Lung (tissue), 12 donors: ENCODE results near the gene MYO3A. TPM values are rescaled to one million over a fixed set of nuclear protein-coding genes. Genes with fewer than 3 reads are reported as not detected.

Experiments
- ATAC-seq: fragments of 200-7000 bp; cut with Tn5 transposase; one replicate; pipeline ENCODE4 v1.9.1; 2020; ENCODE audit warnings: moderate number of reproducible peaks; ENCODE audit not compliant: insufficient read depth, low FRiP score
- DNase-seq, 3 donors: peaks; one replicate each; pipeline ENCODE4 v3.0.0-alpha.2; 2013 to 2017
- H3K27ac ChIP-seq, 2 donors: one replicate each; pipeline ENCODE4 v1.5.1; 2013; ENCODE audit warnings: mild to moderate bottlenecking in 2 of 2, moderate library complexity in 2 of 2, control low read depth in 1 of 2, inconsistent platforms in 1 of 2, low read depth in 1 of 2, low read length in 1 of 2
- H3K27me3 ChIP-seq, 3 donors: one replicate each; pipeline ENCODE4 v1.5.1; 2013; ENCODE audit warnings: low read length in 2 of 3; ENCODE audit not compliant: control insufficient read depth in 3 of 3, insufficient read depth in 3 of 3
- H3K36me3 ChIP-seq, 4 donors: one replicate each; pipeline ENCODE4 v1.5.1; 2013; ENCODE audit warnings: low read length in 4 of 4, mild to moderate bottlenecking in 1 of 4, moderate library complexity in 1 of 4; ENCODE audit not compliant: control insufficient read depth in 4 of 4, insufficient read depth in 4 of 4
- H3K4me1 ChIP-seq, 5 donors: one replicate each; pipeline ENCODE4 v1.5.1; 2013; ENCODE audit warnings: low read length in 5 of 5, mild to moderate bottlenecking in 2 of 5, moderate library complexity in 1 of 5; ENCODE audit not compliant: control insufficient read depth in 5 of 5, insufficient read depth in 5 of 5
- H3K4me3 ChIP-seq: one replicate; pipeline ENCODE4 v1.5.1; 2013; ENCODE audit warnings: mild to moderate bottlenecking, control low read depth, moderate library complexity
- H3K9ac ChIP-seq, 2 donors: one replicate each; pipeline ENCODE4 v1.5.1; 2013; ENCODE audit warnings: low read length in 2 of 2, control low read depth in 1 of 2; ENCODE audit not compliant: insufficient read depth in 1 of 2
- H3K9me3 ChIP-seq, 4 donors: one replicate each; pipeline ENCODE4 v1.5.1; 2013; ENCODE audit warnings: low read length in 3 of 4, mild to moderate bottlenecking in 1 of 4, moderate library complexity in 1 of 4; ENCODE audit not compliant: control insufficient read depth in 4 of 4, insufficient read depth in 3 of 4
- CTCF ChIP-seq: IDR thresholded peaks from 2 replicates; pipeline ENCODE4 v1.5.1; 2012; ENCODE audit warnings: mild to moderate bottlenecking; ENCODE audit errors: control extremely low read depth, extremely low read depth
- WGBS, 2 donors: extraction: QIAGEN DNeasy Blood & Tissue Kit; methylation state at CpG; one replicate each; pipeline ENCODE4 v1.1.7; 2013; 5-methylcytosine and 5-hydroxymethylcytosine counted together
- polyA plus RNA-seq, 2 donors: library from polyadenylated mRNA; stranded (reverse); fragments of 200-250 nt; gene quantifications; one replicate each; pipeline ENCODE4 v1.2.1, GENCODE V29; 2013
- total RNA-seq, 2 donors: library from RNA; depleted of rRNA in 1 of 2; stranded (reverse); fragments of >200 nt in 1 of 2; gene quantifications; one replicate each; pipeline ENCODE4 v1.2.1, GENCODE V29; 2014 to 2021
- donor health status: control.
- donor health status: control.
- donor health status: Bipolar disorder and iron deficiency.
- donor health status: healthy.
- donor health status: DM: yes; HTN: yes; CAD: no.

MYO3A gene
- total and polyA plus RNA-seq, 4 donors = 0.08 to 5.7 (median 0.34) TPM

- no peak overlapping the region for H3K4me3 ChIP-seq
- H3K4me1 ChIP-seq = peaks cover 0 to 8% (median 0%) of the 10 kb centered on the region in 5 donors
- H3K27me3 ChIP-seq = peaks cover 13 to 80% (median 58%) of the 10 kb centered on the region in 3 donors
- H3K27ac ChIP-seq = no peak overlapping the region
- no peaks in the 10 kb centered on the region for H3K36me3 ChIP-seq
- DNase-seq = no peak
- no peak for ATAC-seq
- 7 to 8% methylated on average over 33 to 37 of the region's 37 CpGs for WGBS, 2 donors
- TF ChIP-seq CTCF = no peak
- no peak overlapping the region for H3K9ac ChIP-seq
- peaks cover 0 to 7% (median 2%) of the 10 kb centered on the region in 4 donors for H3K9me3 ChIP-seq
Observed at GRCh38 chr10:26211781-26212444, 277.9 kb downstream of the MYO3A start.

GRCh38 chr10:26212511-26212910, 278.5 kb downstream of the MYO3A start:
- H3K4me1 ChIP-seq = peaks cover 0 to 10% (median 0%) of the 10 kb centered on the region in 5 donors
- no peak for DNase-seq
- no peak overlapping the region for H3K4me3 ChIP-seq
- peaks cover 0 to 8% (median 2%) of the 10 kb centered on the region in 4 donors for H3K9me3 ChIP-seq
- peaks cover 19 to 86% (median 64%) of the 10 kb centered on the region in 3 donors for H3K27me3 ChIP-seq
- TF ChIP-seq CTCF = no peak
- no peak for ATAC-seq
- H3K36me3 ChIP-seq = no peaks in the 10 kb centered on the region
- WGBS, 2 donors = 6 to 8% methylated on average over 12 of the region's 12 CpGs
- H3K9ac ChIP-seq = no peak overlapping the region
- H3K27ac ChIP-seq = no peak overlapping the region

- H3K27ac ChIP-seq = no peak overlapping the region
- peaks cover 0 to 11% (median 4%) of the 10 kb centered on the region in 5 donors for H3K4me1 ChIP-seq
- 20% methylated on average over 11 of the region's 11 CpGs for WGBS, 2 donors
- TF ChIP-seq CTCF = no peak
- no peak overlapping the region for H3K4me3 ChIP-seq
- H3K36me3 ChIP-seq = no peaks in the 10 kb centered on the region
- DNase-seq = no peak
- H3K9ac ChIP-seq = no peak overlapping the region
- H3K9me3 ChIP-seq = peaks cover 0 to 10% (median 1%) of the 10 kb centered on the region in 4 donors
- peaks cover 27 to 88% (median 67%) of the 10 kb centered on the region in 3 donors for H3K27me3 ChIP-seq
- no peak for ATAC-seq
Observed at GRCh38 chr10:26213157-26213800, 279.2 kb downstream of the MYO3A start.
